Hepatocyte (in vitro differentiated cells): ENCODE data around the gene DDC.

ENCODE experiments used
- CTCF ChIP-seq: fragments of 200-600 bp; sonication (generic); IDR thresholded peaks from 2 replicates; pipeline ENCODE4 v1.5.1; 2016; ENCODE audit warnings: antibody characterized with exemption, mild to moderate bottlenecking; ENCODE audit not compliant: poor library complexity
- EZH2 ChIP-seq: fragments of 200-600 bp; sonication (generic); IDR thresholded peaks from 2 replicates; pipeline ENCODE4 v1.6.1; 2016; ENCODE audit warnings: antibody characterized with exemption, mild to moderate bottlenecking, borderline replicate concordance
- EZH2phosphoT487 ChIP-seq: fragments of 200-600 bp; sonication (generic); IDR thresholded peaks from one replicate; pipeline ENCODE4 v1.6.1; 2018; ENCODE audit warnings: antibody characterized with exemption, mild to moderate bottlenecking, low read depth, moderate library complexity; ENCODE audit not compliant: unreplicated experiment, severe bottlenecking

- TF ChIP-seq CTCF, result no peak
- TF ChIP-seq EZH2, result no peak
- no peak for TF ChIP-seq EZH2phosphoT487
These were observed 59.5 kb downstream of the DDC start for GRCh38 chr7:50505553-50506210.
